Middle frontal gyrus (tissue), 1 donor: ENCODE results near the gene SPECC1L.
"Not testable (repeated sequence)": the region's sequence is repeated elsewhere in the genome, so short reads cannot be mapped to it uniquely, and the experiment has no call there.

Source experiments
- DNase-seq: peaks from one replicate; pipeline ENCODE4 v3.0.0-alpha.2; 2015; ENCODE audit warnings: low spot score; ENCODE audit errors: extremely low spot score

Gene SPECC1L

DNA sequence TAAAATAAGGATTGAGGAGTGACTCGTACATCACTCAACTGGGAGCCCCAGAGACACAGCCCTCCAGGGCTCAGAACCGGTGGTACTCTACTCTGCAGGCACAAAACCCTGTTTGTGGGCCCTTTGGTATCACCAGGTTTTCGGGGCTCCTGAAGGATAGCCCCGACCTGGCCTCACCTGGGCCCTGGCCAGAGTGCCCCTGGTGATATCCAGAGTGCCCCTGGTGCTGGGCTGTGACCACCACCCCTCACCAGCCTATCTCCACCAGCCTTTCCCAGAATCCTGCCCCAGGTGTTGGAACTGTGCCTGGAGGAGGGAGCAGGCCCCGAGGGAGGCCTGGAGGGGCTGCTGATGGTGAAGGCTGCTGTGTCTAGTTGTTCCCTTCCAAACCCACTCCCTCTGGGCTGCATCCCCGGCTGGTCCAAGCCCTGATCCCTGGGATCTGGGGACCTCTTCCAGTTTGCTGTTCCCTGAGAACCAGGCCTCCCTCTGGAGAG is 23.6 kb upstream of the SPECC1L start:
- DNase-seq, result no peak

DNA sequence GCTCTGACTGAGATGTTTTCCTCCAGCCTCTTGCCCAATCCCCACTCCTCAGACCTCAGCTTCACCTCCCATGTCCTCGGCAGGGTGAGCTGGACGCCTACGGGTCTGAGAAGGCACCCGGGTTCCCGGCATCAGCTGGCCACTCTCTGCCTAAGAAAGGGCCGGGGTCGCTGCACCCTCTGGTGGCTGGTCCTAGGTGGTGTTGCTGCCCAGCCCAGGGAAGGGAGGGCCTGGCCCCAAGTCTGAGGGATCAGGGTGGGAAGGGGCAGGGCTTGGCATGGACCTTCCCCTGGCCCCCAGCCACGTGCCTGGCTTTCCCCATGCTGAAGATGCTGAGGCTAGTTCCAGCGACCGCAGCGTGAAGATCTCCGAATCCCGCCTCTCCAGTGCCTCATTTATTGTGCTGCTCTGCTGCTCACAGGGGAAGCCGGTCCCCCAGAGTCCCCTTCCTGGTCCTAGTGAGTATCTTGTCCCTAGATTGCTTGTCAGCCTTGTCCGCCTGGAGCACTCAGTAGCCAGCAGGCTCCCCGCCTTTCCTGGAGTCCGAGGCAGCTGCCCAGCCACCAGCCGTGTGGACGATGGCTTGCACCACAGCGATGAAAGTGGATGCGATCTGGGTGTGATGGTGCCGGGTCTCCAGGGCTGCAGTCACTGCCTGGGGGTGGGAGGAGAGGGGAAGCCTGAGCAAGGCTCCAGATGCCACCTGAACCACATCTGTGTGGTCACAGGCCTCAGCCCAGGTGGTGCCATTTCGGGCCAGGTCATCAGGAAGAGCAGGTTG is 22.9 kb upstream of the SPECC1L start:
- DNase-seq, result peak; percentile 27

GRCh38 chr22:24248611-24249010 is 22.0 kb upstream of the SPECC1L start:
- not testable (repeated sequence) for DNase-seq

- not testable (repeated sequence) for DNase-seq
Measured at GRCh38 chr22:24249413-24249812, 21.2 kb upstream of the SPECC1L start.

DNA sequence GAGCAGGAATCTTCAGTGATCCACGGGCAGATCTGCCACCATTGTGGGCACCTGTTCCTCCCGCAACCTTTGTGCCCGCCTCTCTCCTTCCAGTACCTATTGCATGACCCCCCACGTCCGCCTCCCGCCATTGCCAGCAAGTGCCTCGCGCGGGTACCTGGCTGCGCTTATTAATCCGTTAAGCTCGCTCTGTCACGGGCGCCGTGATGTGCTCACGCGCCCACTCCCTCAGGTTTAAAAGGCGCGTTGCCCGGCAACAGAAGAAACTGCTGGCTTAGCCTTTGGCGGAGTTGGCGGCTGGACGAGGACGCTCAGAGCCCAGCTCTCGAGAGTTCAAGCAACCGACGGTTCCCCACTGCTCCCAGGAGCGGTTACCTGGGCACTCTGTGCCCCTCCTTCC is 19.3 kb upstream of the SPECC1L start:
- DNase-seq, result not testable (repeated sequence)

DNA sequence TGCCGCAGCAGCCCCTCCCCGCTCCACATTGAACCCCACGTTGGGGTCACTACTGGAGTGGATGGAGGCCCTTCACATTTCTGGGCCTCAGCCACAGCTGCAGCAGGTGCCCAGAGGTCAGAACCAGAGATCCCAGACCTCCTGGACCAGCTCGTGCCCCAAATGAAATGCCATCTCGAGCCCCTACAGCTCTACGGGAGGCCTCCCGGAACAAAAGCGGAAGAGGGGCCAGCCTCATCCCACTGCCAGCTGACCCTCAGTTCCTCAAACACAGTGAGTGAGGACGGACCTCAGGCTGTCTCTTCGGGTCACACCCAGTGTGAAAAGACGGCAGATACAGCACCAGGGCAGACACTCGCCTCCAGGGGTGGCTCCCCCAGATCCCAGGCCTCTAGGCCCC is 17.5 kb upstream of the SPECC1L start:
- DNase-seq, result not testable (repeated sequence)

DNA sequence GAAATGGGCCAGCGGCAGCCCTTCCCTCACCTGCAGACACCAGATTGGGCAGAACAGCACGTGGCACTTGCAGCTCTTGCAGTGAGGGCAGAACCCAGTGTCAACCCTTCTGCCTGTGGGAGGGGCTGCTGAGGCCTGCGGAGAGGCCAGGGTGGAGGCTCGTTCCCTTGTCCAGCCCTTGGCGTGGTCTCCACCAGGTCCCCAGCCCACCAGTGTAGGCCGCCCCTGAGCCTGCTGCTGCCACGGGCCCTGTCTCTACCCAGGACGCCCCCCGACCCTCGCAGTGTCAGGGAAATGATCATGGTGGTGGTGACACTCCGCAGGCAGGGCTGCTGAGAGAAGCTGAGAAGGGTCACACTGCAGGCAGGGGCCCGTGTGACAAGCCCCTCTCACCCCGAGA is 14.5 kb upstream of the SPECC1L start:
- DNase-seq, result not testable (repeated sequence)

DNA sequence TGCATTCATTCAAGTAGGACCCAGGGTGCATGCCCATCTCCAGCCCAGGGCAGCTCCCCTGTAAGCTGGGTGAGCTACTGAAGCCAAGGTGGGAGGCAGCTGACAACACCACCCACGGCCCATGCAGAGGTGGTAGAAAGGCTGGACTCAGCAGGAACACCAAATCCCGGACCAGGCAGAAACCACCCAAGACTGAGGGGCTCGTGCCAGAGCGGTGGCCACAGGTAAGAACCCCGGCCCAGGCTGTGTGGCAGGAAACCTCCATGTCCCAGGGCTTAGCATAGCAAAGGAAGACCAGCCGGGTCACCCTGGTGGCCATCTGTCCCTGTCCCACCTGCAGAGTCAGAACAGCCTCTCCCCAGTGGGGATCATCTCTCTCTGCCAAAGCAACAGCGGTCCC is 13.9 kb upstream of the SPECC1L start:
- DNase-seq, result not testable (repeated sequence)

DNA sequence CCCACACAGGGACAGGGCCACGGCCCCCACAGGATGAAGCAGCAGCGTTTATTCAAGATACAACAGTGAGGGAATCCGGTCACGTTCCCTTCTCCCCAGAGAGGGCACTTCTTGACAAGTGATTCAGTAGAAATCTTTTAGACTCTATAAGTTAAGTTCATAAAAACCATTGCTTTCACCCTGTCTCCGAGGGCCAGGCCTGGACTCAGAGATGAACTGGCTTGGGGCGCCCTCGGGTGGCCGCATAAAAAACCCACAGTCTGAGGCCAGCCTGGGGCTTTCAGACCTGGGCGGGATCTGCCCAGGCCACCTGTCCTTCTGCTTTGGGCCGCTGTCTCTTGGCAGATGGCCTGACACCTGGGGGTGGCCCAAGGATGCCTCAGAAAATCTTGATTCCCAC is 11.2 kb upstream of the SPECC1L start:
- DNase-seq, result not testable (repeated sequence)

GRCh38 chr22:24262185-24262749 is 8.4 kb upstream of the SPECC1L start:
- not testable (repeated sequence) for DNase-seq

DNA sequence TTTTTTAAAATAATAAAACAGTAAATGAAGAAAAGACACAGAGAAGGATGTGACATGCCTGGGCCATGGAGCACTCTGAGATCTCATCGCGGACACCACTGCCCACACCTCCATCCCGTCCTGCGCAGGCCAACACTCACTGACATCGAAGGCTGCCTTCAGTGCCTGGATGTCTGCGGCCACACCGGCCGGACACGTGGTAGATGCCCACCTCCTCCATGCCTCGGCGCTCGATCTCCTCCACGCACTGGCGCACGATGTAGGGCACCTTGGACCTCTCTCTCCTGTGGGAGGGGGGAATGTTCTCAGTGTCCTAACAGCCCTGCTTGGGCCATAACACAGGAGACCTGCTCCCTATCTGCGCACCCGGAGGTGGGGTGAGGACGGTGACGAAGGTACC is 7.2 kb upstream of the SPECC1L start:
- DNase-seq, result not testable (repeated sequence)

DNA sequence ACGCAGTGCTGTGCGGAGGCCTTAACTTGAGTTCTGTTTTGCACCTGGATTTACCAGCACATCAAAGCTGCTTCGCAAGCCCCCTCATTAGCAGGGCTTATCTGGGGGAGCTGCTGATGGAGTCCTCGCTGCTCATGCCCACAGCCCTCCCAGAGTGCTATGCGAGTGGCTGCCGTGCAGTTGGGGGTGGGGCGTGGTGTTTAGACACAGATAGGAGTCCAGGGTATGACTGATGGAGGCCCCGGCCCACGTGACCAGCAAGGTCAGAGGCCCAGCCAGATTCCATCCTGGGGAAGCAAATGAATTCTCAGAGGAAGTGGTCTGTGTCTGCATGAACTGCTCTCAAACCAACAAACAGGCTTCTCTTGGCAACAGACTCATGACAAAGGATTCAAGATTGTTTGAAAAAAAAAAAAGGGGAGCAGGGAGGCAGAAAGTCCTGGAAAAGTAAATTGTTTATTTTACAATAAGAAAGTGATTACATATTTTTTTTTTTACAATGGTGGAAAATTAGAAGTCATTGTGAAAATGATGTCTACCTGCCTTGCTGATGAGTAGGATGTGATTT is 6.2 kb upstream of the SPECC1L start:
- DNase-seq, result not testable (repeated sequence)

DNA sequence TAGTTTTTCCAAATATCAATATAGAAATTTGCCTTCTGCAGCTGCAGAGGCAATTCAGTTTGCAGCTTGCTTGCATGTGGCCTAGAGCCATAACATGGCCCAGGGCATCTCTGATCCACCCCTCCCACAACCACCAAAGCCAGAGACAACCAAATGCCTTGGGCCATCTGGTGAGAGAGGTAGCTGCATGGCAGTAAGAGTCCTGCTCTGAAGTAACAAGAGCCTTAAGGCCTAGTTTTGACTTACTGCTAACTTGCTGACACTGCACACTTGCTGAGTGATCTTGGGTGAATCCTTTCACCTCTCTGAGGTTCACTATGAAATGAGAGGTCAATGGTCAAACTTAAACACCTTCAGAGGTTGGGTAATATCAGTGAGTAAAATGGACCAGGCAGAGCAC is 4.9 kb upstream of the SPECC1L start:
- no peak for DNase-seq

DNA sequence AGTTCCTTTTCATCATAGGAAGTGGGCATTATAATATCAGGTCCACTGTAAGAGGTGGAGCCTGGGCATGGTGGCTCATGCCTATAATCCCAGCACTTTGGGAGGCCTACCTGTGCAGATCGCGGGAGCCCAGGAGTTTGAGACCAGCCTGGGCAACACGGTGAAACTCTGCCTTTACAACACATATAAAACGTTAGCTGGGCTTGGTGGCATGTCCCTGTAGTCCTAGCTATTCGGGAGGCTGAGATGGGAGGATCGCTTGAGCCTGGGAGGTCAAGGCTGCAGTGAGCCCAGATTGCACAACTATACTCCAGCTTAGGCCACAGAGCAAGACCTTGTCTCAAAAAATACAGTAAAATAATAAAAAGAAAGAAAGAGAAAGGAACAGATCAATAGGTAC is 4.1 kb upstream of the SPECC1L start:
- DNase-seq, result not testable (repeated sequence)

DNA sequence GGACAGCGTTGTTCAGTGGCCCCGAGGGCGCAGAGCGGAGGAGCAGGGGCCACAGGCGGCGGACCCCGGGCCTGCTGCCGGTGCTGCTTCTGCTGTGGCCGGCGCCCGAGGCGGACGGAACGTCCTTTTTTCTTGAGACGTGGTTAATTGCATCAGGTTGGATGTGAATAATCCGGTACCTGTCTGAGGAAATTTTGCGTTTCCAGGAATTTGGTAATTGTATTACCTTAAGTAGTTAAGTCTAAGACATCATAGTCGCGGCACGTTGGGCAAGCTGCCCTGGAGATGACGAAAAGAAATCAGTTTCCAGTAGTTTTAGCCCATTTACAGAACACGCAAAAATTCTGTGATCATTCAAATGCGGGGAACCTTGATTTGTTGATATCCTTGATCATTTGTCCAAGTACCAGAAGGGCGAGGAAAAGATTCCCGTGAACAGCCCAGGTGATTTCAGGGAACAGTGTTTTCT is 789 bp downstream of the SPECC1L start:
- no peak for DNase-seq

GRCh38 chr22:24273031-24273430 is 2.4 kb downstream of the SPECC1L start:
- not testable (repeated sequence) for DNase-seq

GRCh38 chr22:24273906-24274305 is 3.3 kb downstream of the SPECC1L start:
- DNase-seq, result not testable (repeated sequence)

DNA sequence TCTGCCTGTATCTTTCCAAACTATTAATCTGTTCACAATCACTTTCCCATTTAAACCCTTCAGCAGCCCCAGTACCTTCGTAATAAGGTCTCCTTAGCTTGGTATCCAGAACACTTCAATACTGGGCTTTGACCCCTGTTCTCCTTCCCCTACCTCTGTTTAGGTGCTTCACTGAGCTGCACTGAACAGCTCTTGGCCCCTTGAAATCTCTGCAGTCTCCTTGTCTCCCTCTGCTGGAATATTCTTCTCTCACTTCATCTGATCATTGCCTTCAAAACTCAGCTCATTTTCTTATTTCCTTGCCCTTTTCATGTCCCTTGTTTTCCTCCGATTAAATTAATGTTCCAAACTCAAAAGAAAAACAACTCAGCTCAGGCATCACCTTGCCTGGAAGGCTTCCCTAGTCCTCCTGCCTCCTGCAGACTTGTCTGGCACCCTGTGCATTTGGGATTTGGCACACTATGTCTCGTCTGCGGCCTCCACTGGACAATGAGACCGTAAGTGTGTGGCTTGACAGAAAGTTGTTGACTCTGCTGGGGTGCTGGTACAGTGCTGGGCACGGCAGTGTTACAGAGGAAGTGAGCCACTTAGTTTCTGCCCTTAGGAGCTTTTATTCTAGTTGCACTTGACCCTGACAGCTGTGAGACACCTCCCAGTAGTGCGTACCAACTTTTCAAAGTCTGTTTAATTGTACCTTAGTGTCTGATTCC is 4.2 kb downstream of the SPECC1L start:
- not testable (repeated sequence) for DNase-seq

- not testable (repeated sequence) for DNase-seq
Measured at GRCh38 chr22:24280363-24280762, 9.7 kb downstream of the SPECC1L start.

GRCh38 chr22:24282401-24282800 is 11.8 kb downstream of the SPECC1L start:
- DNase-seq, result no peak

GRCh38 chr22:24284747-24285203 is 14.1 kb downstream of the SPECC1L start:
- no peak for DNase-seq

GRCh38 chr22:24285245-24285644 is 14.6 kb downstream of the SPECC1L start:
- no peak for DNase-seq
